NCI-H1092 treated with DMSO at 0.1 percent for 48 hours (cell line): Measurements from ENCODE around the gene INTS6.

Experiments used
- DNase-seq: peaks from one replicate; lab custom pipeline; 2025; lab: John Stamatoyannopoulos, UW

Gene INTS6

GRCh38 chr13:51317262-51317661 is 135.6 kb downstream of the INTS6 start:
- no peak for DNase-seq

DNA sequence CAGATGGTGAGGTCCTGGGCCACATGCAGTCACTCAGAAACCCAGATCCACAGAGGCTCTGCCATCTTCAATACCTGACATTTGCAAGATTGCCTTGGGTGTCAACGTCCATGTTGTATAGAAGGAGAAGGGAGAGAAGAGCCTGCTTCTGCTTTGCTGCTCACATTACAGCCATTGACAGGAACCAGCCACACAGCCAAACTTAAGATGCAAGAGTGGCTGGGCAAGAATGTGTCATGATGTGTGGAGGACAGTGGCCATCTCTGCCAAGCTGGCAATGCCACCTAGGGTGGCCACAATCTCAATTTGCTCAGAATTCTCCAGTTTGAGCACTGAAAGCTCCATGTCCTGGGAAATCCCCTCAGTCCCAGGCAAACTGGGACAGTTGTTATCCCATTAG is 139.2 kb downstream of the INTS6 start:
- DNase-seq = no peak

DNA sequence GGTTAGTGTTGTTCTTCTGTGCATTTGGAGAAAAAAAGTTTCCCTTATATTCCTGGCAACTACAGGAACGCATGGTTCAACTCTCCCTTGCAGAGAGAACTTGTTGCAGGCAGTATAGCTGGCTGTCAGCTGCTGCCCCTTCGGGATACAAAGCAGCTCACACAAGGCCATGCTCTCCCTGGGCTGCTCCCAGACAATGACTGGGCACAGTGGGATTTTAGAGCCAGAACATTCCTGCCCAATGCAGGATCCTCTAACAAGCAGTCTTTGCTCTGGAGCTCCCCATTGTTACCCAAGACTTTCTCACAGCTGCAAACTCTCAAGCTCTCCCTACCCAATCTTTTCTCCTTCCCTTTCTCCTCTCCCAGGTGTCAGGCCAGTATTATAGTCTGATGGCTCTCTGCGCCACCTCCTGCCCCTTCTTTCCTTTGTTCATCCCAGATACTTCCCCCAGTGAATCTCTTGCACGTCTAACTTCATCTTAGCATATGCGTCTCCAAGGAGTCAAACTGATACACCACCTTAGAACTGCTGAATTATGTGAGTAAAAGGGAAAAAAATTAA is 140.8 kb downstream of the INTS6 start:
- no peak for DNase-seq
